ENCODE results near the gene NCOA7. TPM values are rescaled to one million over a fixed set of nuclear protein-coding genes. Genes with fewer than 3 reads are reported as not detected.

Gene NCOA7
- total and polyA plus RNA-seq, 9 donors: 10.9 to 54.1 (median 30.7) TPM

- H3K27me3 ChIP-seq: peaks cover 2% of the 10 kb centered on the region
- intact Hi-C loops (cut with DNase I): no loop called here
- no peak for DNase-seq
- no peaks in the 10 kb centered on the region for H3K9me3 ChIP-seq
- H3K4me1 ChIP-seq (ENCODE audit: insufficient read depth): no peaks in the 10 kb centered on the region
- H3K27ac ChIP-seq: no peak overlapping the region
- H3K4me3 ChIP-seq: no peak overlapping the region
- no peak for TF ChIP-seq CTCF (IDR thresholded peaks at IDR 0.05)
- H3K36me3 ChIP-seq: no peaks in the 10 kb centered on the region
Observed at GRCh38 chr6:125863023-125863422, 72.3 kb downstream of the NCOA7 start.

GRCh38 chr6:125865015-125865414 lies 74.3 kb downstream of the NCOA7 start:
- H3K27ac ChIP-seq: no peak overlapping the region
- H3K27me3 ChIP-seq: peaks cover 2% of the 10 kb centered on the region
- TF ChIP-seq POLR2A (IDR thresholded peaks at IDR 0.05) (no peak), CTCF (IDR thresholded peaks at IDR 0.05) (no peak), EP300 (IDR thresholded peaks at IDR 0.05) (no peak)
- DNase-seq: no peak
- H3K36me3 ChIP-seq: no peaks in the 10 kb centered on the region
- no peaks in the 10 kb centered on the region for H3K9me3 ChIP-seq
- intact Hi-C loops (cut with DNase I): no loop called here
- no peak overlapping the region for H3K4me3 ChIP-seq
- no peaks in the 10 kb centered on the region for H3K4me1 ChIP-seq (ENCODE audit: insufficient read depth)
- 50 to 57% (median 52%) methylated on average over 4 of the region's 4 CpGs for WGBS, 3 donors

- Histone ChIP-seq H3K4me1 (ENCODE audit: insufficient read depth) (no peaks in the 10 kb centered on the region), H3K27me3 (peaks cover 2% of the 10 kb centered on the region)
- TF ChIP-seq CTCF (IDR thresholded peaks at IDR 0.05) (no peak), EP300 (IDR thresholded peaks at IDR 0.05) (no peak)
Observed at GRCh38 chr6:125866433-125866832, 75.7 kb downstream of the NCOA7 start.

GRCh38 chr6:125867483-125867942 lies 76.8 kb downstream of the NCOA7 start:
- H3K4me1 ChIP-seq (ENCODE audit: insufficient read depth): no peaks in the 10 kb centered on the region
- H3K27ac ChIP-seq: no peak overlapping the region
- H3K27me3 ChIP-seq: peaks cover 2% of the 10 kb centered on the region
- intact Hi-C loops (cut with DNase I): no loop called here
- WGBS, 3 donors: 78 to 84% (median 83%) methylated on average over 6 of the region's 6 CpGs
- no peak overlapping the region for H3K4me3 ChIP-seq
- DNase-seq: no peak
- H3K36me3 ChIP-seq: no peaks in the 10 kb centered on the region
- no peaks in the 10 kb centered on the region for H3K9me3 ChIP-seq
- TF ChIP-seq CTCF (IDR thresholded peaks at IDR 0.05): no peak
- TF ChIP-seq EP300 (IDR thresholded peaks at IDR 0.05): no peak
- TF ChIP-seq POLR2A (IDR thresholded peaks at IDR 0.05): no peak

More at GRCh38 chr6:125866433-125866832, 75.7 kb downstream of the NCOA7 start:
- H3K9me3 ChIP-seq: no peaks in the 10 kb centered on the region
- no peak overlapping the region for H3K27ac ChIP-seq
- no peaks in the 10 kb centered on the region for H3K36me3 ChIP-seq
- no peak for DNase-seq
- H3K4me3 ChIP-seq: no peak overlapping the region
- intact Hi-C loops (cut with DNase I): no loop called here

- intact Hi-C loops (cut with DNase I): no loop called here
- Histone ChIP-seq H3K27ac (no peak overlapping the region), H3K9me3 (no peaks in the 10 kb centered on the region), H3K27me3 (peaks cover 2% of the 10 kb centered on the region), H3K4me1 (ENCODE audit: insufficient read depth) (no peaks in the 10 kb centered on the region), H3K4me3 (no peak overlapping the region), H3K36me3 (no peaks in the 10 kb centered on the region)
- WGBS, 3 donors: 83 to 93% (median 92%) methylated on average over 2 of the region's 2 CpGs
- TF ChIP-seq CTCF (IDR thresholded peaks at IDR 0.05): no peak
- TF ChIP-seq EP300 (IDR thresholded peaks at IDR 0.05): no peak
- no peak for TF ChIP-seq POLR2A (IDR thresholded peaks at IDR 0.05)
- DNase-seq: no peak
Observed at GRCh38 chr6:125868252-125868651, 77.5 kb downstream of the NCOA7 start.
